IMR-90 (cell line): ENCODE results near the gene KCMF1. TPM values are rescaled to one million over a fixed set of nuclear protein-coding genes. Genes with fewer than 3 reads are reported as not detected.

Experiments used
- ATAC-seq: fragments of 200-7000 bp; cut with Tn5 transposase; 2 replicates; pipeline ENCODE4 v1.9.1; 2020; ENCODE audit warnings: low read depth, mild to moderate bottlenecking, moderate library complexity
- BruUV-seq: library from RNA; stranded (reverse); fragments of 400-500 nt; replicated peaks from 2 replicates; lab custom pipeline; 2021; lab: Mats Ljungman, UMichigan
- CTCF ChIA-PET: fragments of 300-600 bp; formaldehyde crosslinking; extraction: SDS; loops from one replicate; lab custom pipeline; 2021; ENCODE audit warnings: antibody characterized with exemption; lab: Yijun Ruan, JAX
- POLR2A ChIA-PET: fragments of 300-600 bp; sonication (Branson Sonifier 250); formaldehyde crosslinking; loops from one replicate; lab custom pipeline; 2022; ENCODE audit warnings: antibody characterized with exemption; ENCODE audit not compliant: unreplicated experiment; lab: Charles Lee
- DNase-seq: peaks from one replicate; pipeline ENCODE4 v3.0.0; 2013
- H2AFZ ChIP-seq: replicated peaks from 2 replicates; pipeline ENCODE3; 2013; ENCODE audit warnings: low read length, mild to moderate bottlenecking; ENCODE audit not compliant: poor library complexity
- H2AK5ac ChIP-seq: 2 replicates; pipeline ENCODE4 v1.6.1; 2013; ENCODE audit warnings: low read depth, low read length, inconsistent platforms
- H2AK9ac ChIP-seq: replicated peaks from 2 replicates; pipeline ENCODE3; 2013; ENCODE audit warnings: mild to moderate bottlenecking, low read depth, low read length, moderate library complexity; ENCODE audit not compliant: poor library complexity
- H2BK120ac ChIP-seq: 2 replicates; pipeline ENCODE4 v1.6.1; 2013; ENCODE audit warnings: low read depth, low read length, inconsistent platforms
- H2BK15ac ChIP-seq: 3 replicates; pipeline ENCODE4 v1.6.1; 2013; ENCODE audit warnings: low read depth, low read length, inconsistent platforms
- H2BK20ac ChIP-seq: 2 replicates; pipeline ENCODE4 v1.6.1; 2013; ENCODE audit warnings: low read depth, mild to moderate bottlenecking, inconsistent platforms, low read length, moderate library complexity
- H2BK5ac ChIP-seq: 2 replicates; pipeline ENCODE4 v1.6.1; 2013; ENCODE audit warnings: mild to moderate bottlenecking, low read depth, low read length, inconsistent platforms; ENCODE audit not compliant: poor library complexity, severe bottlenecking
- H3K14ac ChIP-seq: replicated peaks from 2 replicates; pipeline ENCODE4 v1.6.1; 2013; ENCODE audit warnings: low read depth, low read length, inconsistent platforms
- H3K18ac ChIP-seq: 2 replicates; pipeline ENCODE4 v1.6.1; 2013; ENCODE audit warnings: low read depth, low read length, control low read depth
- H3K23ac ChIP-seq: 2 replicates; pipeline ENCODE4 v1.6.1; 2013; ENCODE audit warnings: low read depth, low read length, inconsistent platforms
- H3K27ac ChIP-seq: 2 replicates; pipeline ENCODE4 v1.5.1; 2013; ENCODE audit warnings: mild to moderate bottlenecking, control low read depth, low read length; ENCODE audit not compliant: insufficient read depth
- H3K27me3 ChIP-seq: 2 replicates; pipeline ENCODE4 v1.6.1; 2013; ENCODE audit warnings: low read length; ENCODE audit not compliant: control insufficient read depth, insufficient read depth
- H3K36me3 ChIP-seq: 2 replicates; pipeline ENCODE4 v1.6.1; 2013; ENCODE audit warnings: low read length, mixed read lengths; ENCODE audit not compliant: control insufficient read depth, insufficient read depth
- H3K4ac ChIP-seq: 2 replicates; pipeline ENCODE4 v1.6.1; 2013; ENCODE audit warnings: low read depth, low read length, inconsistent platforms
- H3K4me1 ChIP-seq: 2 replicates; pipeline ENCODE4 v1.6.1; 2013; ENCODE audit warnings: low read length, mixed read lengths; ENCODE audit not compliant: control insufficient read depth, insufficient read depth
- H3K4me2 ChIP-seq: 2 replicates; pipeline ENCODE4 v1.6.1; 2013; ENCODE audit warnings: low read depth, mild to moderate bottlenecking, control low read depth, low read length, moderate library complexity
- H3K4me3 ChIP-seq: 2 replicates; pipeline ENCODE4 v1.5.1; 2013; ENCODE audit warnings: low read depth, mild to moderate bottlenecking, control low read depth, low read length, moderate library complexity; ENCODE audit not compliant: insufficient read depth
- H3K56ac ChIP-seq: 2 replicates; pipeline ENCODE4 v1.6.1; 2013; ENCODE audit warnings: low read length, inconsistent platforms; ENCODE audit not compliant: insufficient read depth; ENCODE audit errors: extremely low read depth
- H3K79me1 ChIP-seq, 2 experiments: 2 replicates each; pipeline ENCODE4 v1.6.1; 2013; ENCODE audit warnings: low read length in 2 of 2, inconsistent platforms in 1 of 2, low read depth in 1 of 2
- H3K9ac ChIP-seq: 2 replicates; pipeline ENCODE4 v1.6.1; 2013; ENCODE audit warnings: low read depth, low read length, control low read depth
- H3K9me1 ChIP-seq: 2 replicates; pipeline ENCODE4 v1.6.1; 2013; ENCODE audit warnings: low read length, inconsistent platforms; ENCODE audit not compliant: insufficient read depth
- H3K9me3 ChIP-seq: 2 replicates; pipeline ENCODE4 v1.6.1; 2013; ENCODE audit warnings: low read length; ENCODE audit not compliant: control insufficient read depth, insufficient read depth
- H4K20me1 ChIP-seq: 2 replicates; pipeline ENCODE4 v1.6.1; 2013; ENCODE audit warnings: low read length, inconsistent platforms; ENCODE audit not compliant: insufficient read depth
- H4K5ac ChIP-seq: 2 replicates; pipeline ENCODE4 v1.6.1; 2013; ENCODE audit warnings: mild to moderate bottlenecking, low read depth, low read length, control low read depth
- H4K8ac ChIP-seq, 2 experiments: 2 replicates each; pipeline ENCODE4 v1.6.1; 2013; ENCODE audit warnings: low read depth in 2 of 2, low read length in 2 of 2, control low read depth in 1 of 2, inconsistent platforms in 1 of 2
- H4K91ac ChIP-seq: 2 replicates; pipeline ENCODE4 v1.6.1; 2013; ENCODE audit warnings: low read depth, low read length, inconsistent platforms; ENCODE audit not compliant: insufficient read depth
- CHD1 ChIP-seq: IDR thresholded peaks from 2 replicates; pipeline ENCODE4 v1.6.1; 2012; ENCODE audit warnings: low read depth, low read length, improper control_type of control experiment
- CTCF ChIP-seq: conservative IDR thresholded peaks from 2 replicates; pipeline ENCODE4 v1.5.1; 2012; ENCODE audit warnings: mild to moderate bottlenecking, low read depth, low read length, improper control_type of control experiment
- ELK1 ChIP-seq: fragments of 150-350 bp; IDR thresholded peaks from 2 replicates; pipeline ENCODE4 v1.6.1; 2016; ENCODE audit warnings: low read depth, mild to moderate bottlenecking, low read length, moderate library complexity, borderline replicate concordance
- FOS ChIP-seq: fragments of 150-350 bp; IDR thresholded peaks from 2 replicates; pipeline ENCODE4 v1.6.1; 2016; ENCODE audit warnings: low read depth, low read length
- MAZ ChIP-seq: IDR thresholded peaks from 2 replicates; pipeline ENCODE4 v1.6.1; 2012; ENCODE audit warnings: low read depth, mild to moderate bottlenecking, low read length, improper control_type of control experiment, moderate library complexity, borderline replicate concordance
- MXI1 ChIP-seq: IDR thresholded peaks from 2 replicates; pipeline ENCODE4 v1.6.1; 2012; ENCODE audit warnings: low read depth, mild to moderate bottlenecking, low read length, moderate library complexity, borderline replicate concordance
- NFE2L2 ChIP-seq: fragments of 150-350 bp; IDR thresholded peaks from 2 replicates; pipeline ENCODE4 v1.6.1; 2016; ENCODE audit warnings: low read depth, mild to moderate bottlenecking, low read length
- POLR2A ChIP-seq: IDR thresholded peaks from 2 replicates; pipeline ENCODE4 v1.6.1; 2012; ENCODE audit warnings: mild to moderate bottlenecking, low read depth, low read length
- RAD21 ChIP-seq: IDR thresholded peaks from 2 replicates; pipeline ENCODE4 v1.6.1; 2012; ENCODE audit warnings: low read length, improper control_type of control experiment
- RFX5 ChIP-seq: IDR thresholded peaks from 2 replicates; pipeline ENCODE4 v1.8.0; 2012; ENCODE audit warnings: low read depth, mild to moderate bottlenecking, low read length, moderate library complexity
- USF2 ChIP-seq: fragments of 150-350 bp; IDR thresholded peaks from 2 replicates; pipeline ENCODE4 v1.6.1; 2017; ENCODE audit warnings: mild to moderate bottlenecking, antibody characterized with exemption, low read length, low read depth
- dilution Hi-C: fragments of 300-500 bp; cut with HindIII; formaldehyde crosslinking; loops from one replicate; pipeline ENCODE4 v1.14.3; 2018; ENCODE audit warnings: low sequenced_read_pairs; ENCODE audit not compliant: unreplicated experiment
- in situ Hi-C: fragments of 300-500 bp; cut with MboI; formaldehyde crosslinking; loops from 3 replicates; pipeline ENCODE4 v1.14.3; 2019; ENCODE audit warnings: low sequenced_read_pairs, inconsistent platforms, mixed read lengths
- intact Hi-C: fragments of 100-400 bp; cut with micrococcal nuclease; formaldehyde crosslinking; loops from 2 replicates; pipeline ENCODE4 v1.10.0; 2022
- polyA plus RNA-seq, 3 experiments: library from polyadenylated mRNA; depleted of rRNA; stranded (reverse); fragments of >200 nt; gene quantifications; 2 replicates each; pipeline ENCODE4 v1.2.3, GENCODE V29; 2012; ENCODE audit warnings: low replicate concordance in 1 of 3
- total RNA-seq: library from RNA; depleted of rRNA; stranded (reverse); fragments of >200 nt; gene quantifications from 2 replicates; pipeline ENCODE4 v1.2.3, GENCODE V29; 2012

KCMF1 gene
- total and polyA plus RNA-seq, 2 of the 4 experiments (the other 2 are of a cell fraction): 49.9 to 108 TPM

- Histone ChIP-seq H2BK120ac (no peak overlapping the region), H3K4me2 (no peak overlapping the region), H3K4ac (no peak overlapping the region), H2BK15ac (no peak overlapping the region), H2BK5ac (no peak overlapping the region), H3K9me1 (peaks cover 9% of the 10 kb centered on the region), H4K5ac (no peak overlapping the region), H2AFZ (no peak overlapping the region), H3K27me3 (no peaks in the 10 kb centered on the region), H3K79me1 (peaks cover 0 to 43% of the 10 kb centered on the region in 2 experiments), H3K27ac (no peak overlapping the region), H3K4me1 (peaks cover 4% of the 10 kb centered on the region), H3K14ac (peak overlapping the region; percentile 75; the same call in 1 of the 2 replicates), H4K91ac (no peak overlapping the region), H2BK20ac (no peak overlapping the region), H2AK5ac (peak overlapping the region; percentile 64; the same call in 1 of the 2 replicates), H3K18ac (no peak overlapping the region), H4K8ac (no peak overlapping the region), H3K9ac (no peak overlapping the region), H3K36me3 (peaks cover 4% of the 10 kb centered on the region; the same call in 1 of the 2 replicates), H3K56ac (no peak overlapping the region), H3K4me3 (no peak overlapping the region), H2AK9ac (no peak overlapping the region), H3K23ac (peak overlapping the region; percentile 81; the same call in 1 of the 2 replicates), H4K20me1 (peaks cover 70% of the 10 kb centered on the region), H3K9me3 (no peaks in the 10 kb centered on the region)
- no TSS peak for BruUV-seq
- ChIA-PET CTCF (no interaction called here), POLR2A (no interaction called here)
- dilution Hi-C loops (no loop called here), intact Hi-C loops (no loop called here), in situ Hi-C loops (no loop called here)
- TF ChIP-seq RFX5 (no peak), CHD1 (no peak), POLR2A (no peak), CTCF (no peak), MAZ (no peak), USF2 (no peak), ELK1 (no peak), RAD21 (no peak), FOS (no peak), NFE2L2 (no peak), MXI1 (no peak)
- no peak for ATAC-seq
- no peak for DNase-seq
Measured at GRCh38 chr2:85002534-85002933, 31.6 kb downstream of the KCMF1 start.
